RWPE2 (cell line): ENCODE results near the gene METTL25B.

Source experiments
- ATAC-seq: fragments of 200-7000 bp; cut with Tn5 transposase; 3 replicates; pipeline ENCODE4 v1.9.1; 2021; ENCODE audit warnings: low read depth
- DNase-seq: peaks from one replicate; pipeline ENCODE4 v3.0.0-alpha.2; 2020; ENCODE audit warnings: low spot score
- H3K27ac ChIP-seq: fragments of 450-650 bp; 2 replicates; pipeline ENCODE4 v1.5.1; 2017; ENCODE audit warnings: mild to moderate bottlenecking; ENCODE audit not compliant: poor library complexity, severe bottlenecking
- H3K27me3 ChIP-seq: fragments of 250-450 bp; sonication (Bioruptor Pico); 2 replicates; pipeline ENCODE4 v1.5.1; 2021; ENCODE audit warnings: mild to moderate bottlenecking, moderate library complexity; ENCODE audit not compliant: insufficient read depth, poor library complexity, severe bottlenecking
- H3K36me3 ChIP-seq: fragments of 250-450 bp; sonication (Bioruptor Pico); 2 replicates; pipeline ENCODE4 v1.5.1; 2020; ENCODE audit warnings: low read depth, mild to moderate bottlenecking, moderate library complexity
- H3K4me1 ChIP-seq: fragments of 250-450 bp; sonication (Bioruptor Pico); 2 replicates; pipeline ENCODE4 v1.5.1; 2021; ENCODE audit warnings: mild to moderate bottlenecking, moderate library complexity; ENCODE audit not compliant: insufficient read depth, poor library complexity, severe bottlenecking
- H3K4me3 ChIP-seq: fragments of 250-450 bp; sonication (Bioruptor Pico); 2 replicates; pipeline ENCODE4 v1.5.1; 2021; ENCODE audit warnings: mild to moderate bottlenecking, moderate library complexity; ENCODE audit not compliant: severe bottlenecking
- H3K9me3 ChIP-seq: fragments of 250-450 bp; sonication (Bioruptor Pico); 2 replicates; pipeline ENCODE4 v1.5.1; 2021; ENCODE audit warnings: mild to moderate bottlenecking, moderate library complexity; ENCODE audit not compliant: severe bottlenecking
- CTCF ChIP-seq: fragments of 450-650 bp; IDR thresholded peaks from one replicate; pipeline ENCODE4 v1.5.1; 2017; ENCODE audit warnings: mild to moderate bottlenecking, moderate library complexity; ENCODE audit not compliant: poor library complexity, severe bottlenecking

Gene METTL25B

GRCh38 chr1:156767101-156767878, 39.0 kb downstream of the METTL25B start, which contains the start of gene PRCC:
TSS of gene PRCC (plus strand) at chr1:156767535. CDS start at chr1:156767772, 237 bp downstream.
- no peaks in the 10 kb centered on the region for H3K27me3 ChIP-seq
- no peaks in the 10 kb centered on the region for H3K4me1 ChIP-seq
- ATAC-seq: peak; percentile 92
- no peak for TF ChIP-seq CTCF
- H3K4me3 ChIP-seq: peak within 1 kb of the TSS; percentile 97
- no peaks in the 10 kb centered on the region for H3K9me3 ChIP-seq
- peak; percentile 98 for DNase-seq
- peaks cover 26% of the 10 kb centered on the region for H3K36me3 ChIP-seq
- peak within 1 kb of the TSS; percentile 63 for H3K27ac ChIP-seq

GRCh38 chr1:156767879-156768604, 39.8 kb downstream of the METTL25B start:
- Histone ChIP-seq H3K36me3 (peaks cover 34% of the 10 kb centered on the region), H3K9me3 (no peaks in the 10 kb centered on the region), H3K27ac (peak overlapping the region; percentile 63), H3K4me3 (peak overlapping the region; percentile 97), H3K27me3 (no peaks in the 10 kb centered on the region), H3K4me1 (no peaks in the 10 kb centered on the region)
- DNase-seq (no peak), ATAC-seq (no peak)
- no peak for TF ChIP-seq CTCF

GRCh38 chr1:156768610-156769295, 40.5 kb downstream of the METTL25B start:
- no peak for ATAC-seq
- peaks cover 40% of the 10 kb centered on the region for H3K36me3 ChIP-seq
- no peak for DNase-seq
- no peak for TF ChIP-seq CTCF
- no peaks in the 10 kb centered on the region for H3K4me1 ChIP-seq
- no peaks in the 10 kb centered on the region for H3K27me3 ChIP-seq
- H3K27ac ChIP-seq: peak overlapping the region; percentile 63
- H3K4me3 ChIP-seq: peak overlapping the region; percentile 97
- H3K9me3 ChIP-seq: no peaks in the 10 kb centered on the region

- no peak for ATAC-seq
- DNase-seq: no peak
- peaks cover 40% of the 10 kb centered on the region for H3K36me3 ChIP-seq
- no peak overlapping the region for H3K4me3 ChIP-seq
- H3K27ac ChIP-seq: no peak overlapping the region
- peaks cover 3% of the 10 kb centered on the region for H3K4me1 ChIP-seq
- TF ChIP-seq CTCF: no peak
- H3K9me3 ChIP-seq: no peaks in the 10 kb centered on the region
- no peaks in the 10 kb centered on the region for H3K27me3 ChIP-seq
Measured at GRCh38 chr1:156772222-156772621, 44.0 kb downstream of the METTL25B start.
